Measurements from ENCODE around the gene SPOUT1.

DNA sequence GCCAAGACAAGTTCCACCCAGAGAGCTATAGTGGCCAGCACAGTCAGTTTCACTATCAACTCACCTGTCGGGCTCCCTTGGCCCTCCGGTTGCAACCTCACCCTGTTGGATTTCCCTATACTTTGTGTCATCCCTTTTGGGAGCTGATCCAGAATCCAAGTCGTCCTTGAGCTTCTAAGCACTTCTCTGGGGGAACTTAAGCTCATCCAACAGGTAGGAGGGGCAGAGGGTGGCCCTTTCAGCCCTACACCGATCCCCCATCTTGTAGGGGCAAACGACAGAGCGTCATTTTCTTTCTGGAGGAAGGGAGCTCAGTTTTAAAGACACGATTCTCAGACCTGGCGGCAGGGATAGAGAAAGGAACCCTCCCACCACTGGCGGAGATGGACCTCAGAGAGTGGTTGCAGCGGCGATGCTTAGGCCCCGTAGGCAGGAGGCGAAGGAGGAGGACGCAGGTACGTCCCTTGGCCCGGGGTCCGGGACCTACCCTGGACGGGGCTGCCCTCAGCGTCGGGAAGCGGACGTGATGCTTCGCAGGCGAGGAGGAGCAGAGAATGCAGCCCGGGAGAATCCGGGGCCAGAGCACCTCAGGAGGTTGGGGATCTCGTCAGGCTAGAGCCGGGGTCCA is 58.4 kb downstream of the SPOUT1 start:
- TF ChIP-seq, protein P1, sequence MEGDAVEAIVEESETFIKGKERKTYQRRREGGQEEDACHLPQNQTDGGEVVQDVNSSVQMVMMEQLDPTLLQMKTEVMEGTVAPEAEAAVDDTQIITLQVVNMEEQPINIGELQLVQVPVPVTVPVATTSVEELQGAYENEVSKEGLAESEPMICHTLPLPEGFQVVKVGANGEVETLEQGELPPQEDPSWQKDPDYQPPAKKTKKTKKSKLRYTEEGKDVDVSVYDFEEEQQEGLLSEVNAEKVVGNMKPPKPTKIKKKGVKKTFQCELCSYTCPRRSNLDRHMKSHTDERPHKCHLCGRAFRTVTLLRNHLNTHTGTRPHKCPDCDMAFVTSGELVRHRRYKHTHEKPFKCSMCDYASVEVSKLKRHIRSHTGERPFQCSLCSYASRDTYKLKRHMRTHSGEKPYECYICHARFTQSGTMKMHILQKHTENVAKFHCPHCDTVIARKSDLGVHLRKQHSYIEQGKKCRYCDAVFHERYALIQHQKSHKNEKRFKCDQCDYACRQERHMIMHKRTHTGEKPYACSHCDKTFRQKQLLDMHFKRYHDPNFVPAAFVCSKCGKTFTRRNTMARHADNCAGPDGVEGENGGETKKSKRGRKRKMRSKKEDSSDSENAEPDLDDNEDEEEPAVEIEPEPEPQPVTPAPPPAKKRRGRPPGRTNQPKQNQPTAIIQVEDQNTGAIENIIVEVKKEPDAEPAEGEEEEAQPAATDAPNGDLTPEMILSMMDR (IDR thresholded peaks at IDR 0.05; ENCODE audit: borderline replicate concordance, extremely low read depth, low read length, poor library complexity, severe bottlenecking), result no peak
- TF ChIP-seq EZH2 (IDR thresholded peaks at IDR 0.05; ENCODE audit: borderline replicate concordance, low read depth, low read length, severe bottlenecking), result no peak

Measured in DND-41 (cell line).